Measurements from ENCODE around the gene STK11.
A peak's percentile ranks its signal among the peaks of the same experiment; 100 is the strongest.
"Not testable (repeated sequence)": the region's sequence is repeated elsewhere in the genome, so short reads cannot be mapped to it uniquely, and the experiment has no call there.

STK11 gene

GRCh38 chr19:1206150-1206863, 729 bp downstream of the STK11 start:
- DNase-seq: no peak

- DNase-seq: peak in 3 of 58 donors; percentile 11 to 49 (median 23)
Observed at GRCh38 chr19:1206864-1207450, 1.4 kb downstream of the STK11 start.

- not testable (repeated sequence) for DNase-seq
Observed at GRCh38 chr19:1208830-1209229, 3.3 kb downstream of the STK11 start.

GRCh38 chr19:1210227-1210538, 4.6 kb downstream of the STK11 start:
- peak in 50 of 58 donors; percentile 15 to 84 (median 58) for DNase-seq

- peak in 11 of 58 donors; percentile 17 to 50 (median 39) for DNase-seq
Observed at GRCh38 chr19:1211494-1212234, 6.1 kb downstream of the STK11 start.

GRCh38 chr19:1213391-1214286, 8.1 kb downstream of the STK11 start:
- peak in 41 of 58 donors; percentile 18 to 83 (median 43) for DNase-seq

- no peak for DNase-seq
Observed at GRCh38 chr19:1214299-1214861, 8.8 kb downstream of the STK11 start.

- peak in 51 of 58 donors; percentile 19 to 82 (median 63) for DNase-seq
Observed at GRCh38 chr19:1214862-1215731, 9.5 kb downstream of the STK11 start.

GRCh38 chr19:1216756-1217155, 11.2 kb downstream of the STK11 start:
- DNase-seq: no peak

GRCh38 chr19:1217366-1217765, 11.8 kb downstream of the STK11 start:
- DNase-seq: no peak

GRCh38 chr19:1218751-1219567, 13.4 kb downstream of the STK11 start:
- DNase-seq: no peak

GRCh38 chr19:1219786-1220476, 14.4 kb downstream of the STK11 start:
- DNase-seq: no peak

- no peak for DNase-seq
Observed at GRCh38 chr19:1220477-1220930, 14.9 kb downstream of the STK11 start.

GRCh38 chr19:1220976-1221903, 15.7 kb downstream of the STK11 start:
- peak in 49 of 58 donors; percentile 14 to 73 (median 49) for DNase-seq

GRCh38 chr19:1221904-1222255, 16.3 kb downstream of the STK11 start:
- DNase-seq: no peak

GRCh38 chr19:1222394-1222793, 16.8 kb downstream of the STK11 start:
- no peak for DNase-seq

Data from anterior cingulate cortex (tissue), 58 donors.